Measurements from ENCODE around the gene ERF.
"Not testable (repeated sequence)": the region's sequence is repeated elsewhere in the genome, so short reads cannot be mapped to it uniquely, and the experiment has no call there.

The ERF gene

DNA sequence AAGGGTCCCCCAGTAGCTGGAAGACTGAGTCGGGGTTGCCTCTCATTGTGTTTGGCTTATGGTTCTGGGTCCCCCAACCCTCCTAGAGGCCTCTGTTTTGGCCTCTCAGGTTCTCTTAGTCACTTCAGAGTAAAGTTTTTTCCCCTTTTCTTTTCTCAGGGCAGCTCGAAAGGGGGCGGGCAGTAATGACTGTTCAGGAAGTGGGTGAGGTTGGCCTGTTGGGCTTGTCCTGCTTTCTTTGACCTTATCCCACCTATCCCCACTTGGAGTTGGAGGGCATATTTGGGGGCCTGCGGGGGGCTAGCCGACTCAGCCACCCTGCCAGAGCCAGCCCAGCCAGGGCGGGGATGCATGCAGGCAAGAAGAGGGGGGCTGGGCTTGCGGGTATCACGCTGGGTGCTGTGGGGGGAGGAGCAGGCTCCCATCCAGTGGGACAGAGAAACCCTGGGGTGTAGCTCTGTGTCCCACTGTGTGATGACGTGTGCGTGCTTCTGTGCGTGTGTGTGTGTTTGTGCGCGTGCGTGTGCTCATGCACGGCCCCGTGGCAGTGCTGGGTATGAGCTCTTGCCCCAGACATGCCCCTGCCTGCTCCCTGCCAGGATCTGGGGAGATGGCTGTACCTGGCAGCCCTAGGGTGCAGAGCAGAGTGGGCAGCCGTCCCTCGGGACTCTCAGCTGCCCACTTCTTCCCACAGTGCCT lies 15.6 kb upstream of the ERF start:
- Histone ChIP-seq H3K27me3 (ENCODE audit: control insufficient read depth, insufficient read depth, low read length) (no peaks in the 10 kb centered on the region), H3K4me3 (ENCODE audit: low read length) (peak overlapping the region; percentile 87), H3K4me1 (ENCODE audit: control insufficient read depth, insufficient read depth, low read length) (peaks cover 20% of the 10 kb centered on the region), H3K9ac (ENCODE audit: low read length) (peak overlapping the region; percentile 99), H3K9me3 (ENCODE audit: control insufficient read depth, low read length) (no peaks in the 10 kb centered on the region), H3K36me3 (ENCODE audit: control insufficient read depth, insufficient read depth, low read length) (no peaks in the 10 kb centered on the region)

DNA sequence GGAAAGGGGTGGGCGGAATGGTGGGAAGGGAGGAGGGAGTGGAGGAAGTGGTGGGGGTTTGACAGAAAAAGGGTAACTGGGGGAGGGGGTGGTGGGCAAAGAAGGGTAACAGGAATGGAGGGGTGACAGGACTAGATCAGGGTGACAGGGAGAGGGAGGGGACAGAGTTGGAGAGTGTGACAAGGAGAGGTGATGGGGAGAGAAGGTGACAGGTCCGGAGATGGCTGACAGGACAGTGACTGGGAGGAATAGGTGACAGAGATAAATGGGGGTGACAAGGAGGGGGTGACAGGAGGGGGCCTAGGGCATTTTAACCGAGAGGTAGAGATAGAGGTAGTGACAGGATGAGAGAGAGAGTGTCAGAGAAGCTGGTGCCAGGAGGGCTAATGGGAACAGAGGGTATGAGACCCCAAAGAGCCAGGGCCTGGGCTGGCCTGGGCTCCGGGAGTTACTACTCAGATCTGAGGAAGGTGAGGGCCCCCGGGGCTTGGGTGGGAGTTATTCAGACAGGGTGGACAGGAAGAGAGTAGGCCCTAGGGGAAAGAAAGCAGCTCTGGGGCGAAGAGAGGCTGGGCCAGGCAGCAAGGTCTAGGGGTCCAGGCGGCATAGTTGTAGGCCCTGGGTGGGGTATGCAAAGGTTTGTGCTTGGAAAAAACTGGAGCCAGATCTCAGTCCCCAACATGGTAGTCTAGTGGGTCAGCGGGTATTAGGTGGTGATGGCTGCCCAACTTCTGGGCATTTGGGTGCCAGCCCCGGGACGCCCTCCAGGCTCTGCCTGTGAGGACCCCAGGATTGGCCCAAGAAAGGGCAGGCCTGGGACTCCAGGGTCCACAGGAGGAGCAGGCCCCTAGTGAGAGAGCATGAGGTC lies 14.8 kb upstream of the ERF start:
- Histone ChIP-seq H3K27me3 (ENCODE audit: control insufficient read depth, insufficient read depth, low read length) (no peaks in the 10 kb centered on the region), H3K4me1 (ENCODE audit: control insufficient read depth, insufficient read depth, low read length) (peaks cover 20% of the 10 kb centered on the region), H3K36me3 (ENCODE audit: control insufficient read depth, insufficient read depth, low read length) (no peaks in the 10 kb centered on the region), H3K9ac (ENCODE audit: low read length) (peak overlapping the region; percentile 99), H3K4me3 (ENCODE audit: low read length) (peak overlapping the region; percentile 87), H3K9me3 (ENCODE audit: control insufficient read depth, low read length) (no peaks in the 10 kb centered on the region)

DNA sequence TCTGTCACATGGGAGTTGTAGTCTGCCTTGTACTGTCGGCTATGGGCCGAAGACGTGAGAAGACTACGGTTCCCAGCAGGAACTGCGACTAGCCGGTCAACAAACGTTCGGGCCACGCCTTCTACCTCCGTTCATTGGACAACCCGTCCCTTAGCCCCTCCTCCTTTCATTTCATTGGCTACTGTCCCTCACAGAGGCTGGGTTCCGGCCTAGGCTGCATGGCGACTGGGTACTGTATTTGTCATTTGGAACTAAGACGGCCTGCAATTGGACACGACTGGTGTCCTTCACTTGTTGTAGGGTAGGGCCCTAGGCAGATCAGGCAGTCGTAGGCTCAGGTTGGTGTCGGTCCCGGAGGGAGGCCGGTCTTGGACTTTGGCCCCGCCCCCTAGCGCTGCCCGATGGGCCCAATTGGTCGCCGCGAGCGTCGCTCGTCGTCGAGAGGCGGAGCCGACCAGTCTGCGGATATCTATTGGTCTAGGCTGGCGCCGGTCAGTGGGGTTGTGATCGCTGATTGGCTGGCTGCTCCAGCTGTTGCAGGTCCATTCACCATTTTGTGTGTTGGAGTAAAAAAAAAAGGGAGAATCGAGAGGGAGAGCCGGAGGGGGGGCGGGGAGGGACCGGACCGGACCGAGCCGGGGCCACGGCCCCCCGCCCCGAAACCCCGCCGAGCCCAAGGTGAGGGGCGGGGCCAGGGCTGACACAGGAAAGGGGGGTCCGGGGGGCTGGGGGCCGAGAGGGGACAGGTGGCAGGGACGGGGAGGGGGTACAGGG lies 14.0 kb upstream of the ERF start, which contains the start of gene CIC:
CIC (plus strand) TSS at position 549 of the 774 bp plus-strand sequence. CDS start 2,532 bp downstream, outside the sequence.
- peaks cover 20% of the 10 kb centered on the region for H3K4me1 ChIP-seq (ENCODE audit: control insufficient read depth, insufficient read depth, low read length)
- H3K4me3 ChIP-seq (ENCODE audit: low read length), result peak within 1 kb of the TSS; percentile 87
- peak within 1 kb of the TSS; percentile 99 for H3K9ac ChIP-seq (ENCODE audit: low read length)
- H3K36me3 ChIP-seq (ENCODE audit: control insufficient read depth, insufficient read depth, low read length), result no peaks in the 10 kb centered on the region
- no peaks in the 10 kb centered on the region for H3K27me3 ChIP-seq (ENCODE audit: control insufficient read depth, insufficient read depth, low read length)
- H3K9me3 ChIP-seq (ENCODE audit: control insufficient read depth, low read length), result no peaks in the 10 kb centered on the region

DNA sequence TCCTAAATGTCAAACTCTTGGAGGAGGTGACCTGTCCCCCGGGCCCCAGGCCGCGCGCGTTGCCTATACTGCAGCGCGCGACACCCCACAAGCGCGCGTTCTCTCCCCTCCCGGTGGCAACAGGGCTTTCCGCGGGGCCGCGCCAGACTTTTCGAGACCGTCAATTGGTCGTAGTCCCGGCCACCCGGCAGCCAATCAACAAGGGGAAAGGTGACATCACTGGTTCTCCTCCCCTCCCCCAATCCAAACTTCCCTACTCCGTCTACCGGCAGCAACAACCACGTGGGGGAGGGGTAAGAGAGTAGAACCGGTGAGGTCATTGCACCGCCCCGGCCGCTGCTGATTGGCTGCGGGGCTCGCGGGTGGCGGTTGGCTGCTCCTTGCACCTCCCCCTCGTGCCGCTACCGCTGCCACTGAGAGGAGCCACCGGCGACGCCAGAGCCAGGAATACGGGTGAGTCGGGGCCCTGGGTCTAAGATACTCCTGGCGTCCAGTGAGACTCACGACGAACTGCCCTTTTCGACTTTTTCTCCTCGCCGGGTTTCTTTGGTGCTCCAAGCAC lies 13.3 kb upstream of the ERF start:
- Histone ChIP-seq H3K9ac (ENCODE audit: low read length) (peak overlapping the region; percentile 81), H3K36me3 (ENCODE audit: control insufficient read depth, insufficient read depth, low read length) (no peaks in the 10 kb centered on the region), H3K4me1 (ENCODE audit: control insufficient read depth, insufficient read depth, low read length) (peaks cover 20% of the 10 kb centered on the region), H3K4me3 (ENCODE audit: low read length) (peak overlapping the region; percentile 80), H3K9me3 (ENCODE audit: control insufficient read depth, low read length) (no peaks in the 10 kb centered on the region), H3K27me3 (ENCODE audit: control insufficient read depth, insufficient read depth, low read length) (no peaks in the 10 kb centered on the region)

DNA sequence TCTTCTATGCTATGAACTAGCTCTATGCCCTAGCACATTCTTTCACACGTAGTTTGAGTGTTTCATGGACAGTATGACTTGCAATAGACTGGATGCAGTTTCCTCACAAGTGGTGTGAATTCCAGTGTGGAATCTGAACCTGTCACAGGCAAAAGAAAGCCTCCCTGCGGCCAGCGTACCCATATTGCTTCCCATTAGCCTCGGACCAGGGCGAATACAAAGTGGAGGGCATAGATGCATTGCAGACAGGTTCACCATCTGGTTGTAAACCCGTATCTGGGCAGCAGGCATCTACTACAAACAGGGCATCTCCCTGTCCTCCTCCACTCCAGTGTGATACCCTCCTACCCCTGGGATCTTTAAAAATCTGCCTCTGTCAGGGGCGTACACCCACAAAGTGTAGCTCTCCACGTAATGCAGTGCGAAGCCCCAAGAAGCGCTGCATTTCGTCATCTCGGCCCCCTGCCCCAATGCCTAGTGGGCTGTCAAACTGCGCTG lies 12.8 kb upstream of the ERF start:
- Histone ChIP-seq H3K9ac (ENCODE audit: low read length) (peak overlapping the region; percentile 63), H3K9me3 (ENCODE audit: control insufficient read depth, low read length) (no peaks in the 10 kb centered on the region), H3K4me3 (ENCODE audit: low read length) (no peak overlapping the region), H3K36me3 (ENCODE audit: control insufficient read depth, insufficient read depth, low read length) (no peaks in the 10 kb centered on the region), H3K27me3 (ENCODE audit: control insufficient read depth, insufficient read depth, low read length) (no peaks in the 10 kb centered on the region), H3K4me1 (ENCODE audit: control insufficient read depth, insufficient read depth, low read length) (peaks cover 20% of the 10 kb centered on the region)

DNA sequence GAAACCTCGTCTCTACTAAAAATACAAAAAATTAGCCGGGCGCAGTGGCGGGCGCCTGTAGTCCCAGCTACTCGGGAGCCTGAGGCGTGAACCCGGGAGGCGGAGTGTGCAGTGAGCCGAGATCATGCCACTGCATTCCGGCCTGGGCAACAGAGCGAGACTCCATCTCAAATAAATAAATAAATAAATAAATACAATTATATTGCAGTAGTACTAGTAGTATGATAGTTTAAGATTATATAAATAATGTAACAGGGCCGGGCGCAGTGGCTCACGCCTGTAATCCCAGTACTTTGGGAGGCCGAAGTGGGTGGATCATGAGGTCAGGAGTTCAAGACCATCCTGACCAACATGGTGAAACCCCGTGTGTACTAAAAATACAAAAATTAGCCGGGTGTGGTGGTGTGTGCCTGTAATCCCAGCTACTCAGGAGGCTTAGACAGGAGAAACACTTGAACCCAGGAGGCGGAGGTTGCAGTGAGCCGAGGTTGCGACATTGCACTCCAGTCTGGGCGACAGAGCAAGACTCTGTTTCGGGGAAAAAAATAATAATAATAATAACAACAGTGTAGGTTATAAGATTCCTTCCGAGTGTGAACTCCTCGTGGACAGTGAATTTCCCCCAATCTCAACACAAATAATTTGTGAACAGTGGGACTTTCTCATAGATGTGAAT lies 12.1 kb upstream of the ERF start:
- not testable (repeated sequence) for H3K27me3 ChIP-seq (ENCODE audit: control insufficient read depth, insufficient read depth, low read length); H3K4me3 ChIP-seq (ENCODE audit: low read length); H3K36me3 ChIP-seq (ENCODE audit: control insufficient read depth, insufficient read depth, low read length); H3K9ac ChIP-seq (ENCODE audit: low read length); H3K9me3 ChIP-seq (ENCODE audit: control insufficient read depth, low read length)
- peaks cover 20% of the 10 kb centered on the region for H3K4me1 ChIP-seq (ENCODE audit: control insufficient read depth, insufficient read depth, low read length)

DNA sequence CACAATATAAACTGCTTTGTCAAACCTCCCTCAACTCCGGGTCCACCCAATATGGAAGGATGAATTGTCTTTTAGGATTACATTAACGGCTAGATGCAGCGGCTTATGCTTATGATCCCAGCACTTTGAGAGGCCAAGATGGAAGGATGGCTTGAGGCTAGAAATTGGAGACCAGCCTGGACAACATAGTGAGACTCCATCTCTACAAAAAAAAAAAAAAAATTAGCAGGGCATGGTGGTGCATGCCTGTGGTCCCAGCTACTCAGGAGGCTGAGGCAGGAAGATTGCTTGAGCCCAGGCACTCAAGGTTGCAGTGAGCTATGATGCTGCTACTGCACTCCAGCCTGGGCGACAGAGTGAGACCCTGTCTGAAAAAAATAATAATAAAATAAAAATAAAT lies 11.2 kb upstream of the ERF start:
- H3K27me3 ChIP-seq (ENCODE audit: control insufficient read depth, insufficient read depth, low read length); H3K9me3 ChIP-seq (ENCODE audit: control insufficient read depth, low read length); H3K36me3 ChIP-seq (ENCODE audit: control insufficient read depth, insufficient read depth, low read length); H3K9ac ChIP-seq (ENCODE audit: low read length); H3K4me3 ChIP-seq (ENCODE audit: low read length): not testable (repeated sequence)
- H3K4me1 ChIP-seq (ENCODE audit: control insufficient read depth, insufficient read depth, low read length), result peaks cover 14% of the 10 kb centered on the region

DNA sequence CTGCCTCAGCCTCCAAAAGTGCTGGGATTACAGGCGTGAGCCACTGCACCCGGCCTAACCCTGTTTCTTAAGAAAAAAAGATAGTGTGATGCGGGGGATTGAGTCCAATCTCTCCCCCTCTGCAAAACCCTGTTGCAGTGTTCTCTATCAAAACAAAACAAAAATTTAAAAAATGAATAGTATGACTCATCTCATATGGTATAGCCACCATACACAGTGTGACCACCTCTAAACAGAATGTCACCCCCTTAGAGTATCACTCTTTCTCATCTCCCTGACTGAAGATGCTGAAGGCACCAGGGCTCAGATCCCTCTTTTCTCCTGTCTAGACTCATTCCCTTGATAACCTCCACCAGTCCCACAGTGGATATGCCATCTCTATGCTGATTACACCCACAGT lies 6.8 kb upstream of the ERF start:
- Histone ChIP-seq H3K4me3 (ENCODE audit: low read length) (no peak overlapping the region), H3K36me3 (ENCODE audit: control insufficient read depth, insufficient read depth, low read length) (no peaks in the 10 kb centered on the region), H3K9ac (ENCODE audit: low read length) (no peak overlapping the region), H3K4me1 (ENCODE audit: control insufficient read depth, insufficient read depth, low read length) (no peaks in the 10 kb centered on the region), H3K9me3 (ENCODE audit: control insufficient read depth, low read length) (no peaks in the 10 kb centered on the region), H3K27me3 (ENCODE audit: control insufficient read depth, insufficient read depth, low read length) (no peaks in the 10 kb centered on the region)

DNA sequence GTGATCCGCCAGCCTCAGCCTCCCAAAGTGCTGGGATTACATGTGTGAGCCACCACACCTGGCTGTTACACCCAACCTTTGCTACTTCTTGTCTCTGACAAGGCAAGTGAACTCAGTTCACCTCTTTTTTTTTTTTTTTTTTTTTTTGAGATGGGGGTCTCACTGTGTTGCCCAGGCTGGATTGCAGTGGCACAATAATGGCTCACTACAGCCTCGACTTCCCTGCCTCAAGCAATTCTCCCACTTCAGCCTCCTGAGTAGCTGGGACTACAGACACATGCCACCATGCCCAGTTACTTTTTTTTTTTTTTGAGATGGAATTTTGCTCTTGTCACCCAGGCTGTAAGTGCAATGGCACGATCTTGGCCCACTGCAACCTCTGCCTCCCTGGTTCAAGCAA lies 2.9 kb upstream of the ERF start:
- not testable (repeated sequence) for H3K36me3 ChIP-seq (ENCODE audit: control insufficient read depth, insufficient read depth, low read length); H3K4me3 ChIP-seq (ENCODE audit: low read length); H3K27me3 ChIP-seq (ENCODE audit: control insufficient read depth, insufficient read depth, low read length); H3K9ac ChIP-seq (ENCODE audit: low read length); H3K9me3 ChIP-seq (ENCODE audit: control insufficient read depth, low read length)
- peaks cover 11% of the 10 kb centered on the region for H3K4me1 ChIP-seq (ENCODE audit: control insufficient read depth, insufficient read depth, low read length)

DNA sequence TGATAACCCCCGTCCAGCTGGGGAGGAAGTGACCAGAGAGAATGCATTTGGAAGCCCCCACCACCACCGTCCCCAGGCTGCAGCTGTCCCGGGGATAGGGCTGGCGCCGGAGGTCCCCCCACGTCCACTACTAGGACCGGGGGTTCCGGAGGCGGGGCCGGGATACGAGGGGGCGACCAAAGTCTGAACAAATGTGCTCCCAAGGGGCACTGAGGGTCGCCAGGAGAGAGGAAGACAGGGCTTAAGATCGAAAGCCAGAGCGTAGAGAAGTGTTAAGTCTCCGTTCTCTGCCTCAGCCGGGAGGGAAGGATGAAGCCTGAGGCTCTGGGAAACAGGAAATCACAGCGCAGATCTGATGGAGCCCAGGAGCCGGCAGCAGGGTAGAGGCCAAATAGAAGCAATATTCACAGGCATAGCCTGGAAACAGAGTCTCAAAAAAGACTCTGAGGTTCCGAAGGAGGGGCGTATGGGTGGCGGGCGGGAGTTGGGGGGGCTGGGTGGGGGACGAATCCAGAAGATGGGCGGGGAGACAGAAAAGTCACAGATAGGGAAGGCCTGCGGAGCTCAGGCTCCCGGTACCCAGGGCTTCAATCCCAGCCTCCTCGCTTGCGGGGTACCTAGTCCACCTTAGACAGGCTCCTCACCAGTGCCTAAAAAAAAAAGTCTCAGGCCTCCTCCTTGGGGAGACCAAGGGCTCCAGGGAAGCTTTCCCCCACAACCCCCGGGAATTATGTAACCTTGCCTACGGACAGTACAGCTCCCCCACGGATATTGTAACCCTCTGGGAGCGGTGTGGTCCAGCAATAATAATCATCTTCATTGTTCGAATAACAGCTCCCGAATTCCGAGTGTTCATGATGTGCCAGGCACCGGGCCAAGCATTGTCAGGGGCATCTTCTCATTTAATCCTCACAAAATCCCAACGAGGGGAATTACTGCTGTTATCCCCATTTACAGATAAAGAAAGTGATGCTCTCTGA lies 1.1 kb upstream of the ERF start:
- H3K4me1 ChIP-seq (ENCODE audit: control insufficient read depth, insufficient read depth, low read length), result peaks cover 25% of the 10 kb centered on the region
- H3K36me3 ChIP-seq (ENCODE audit: control insufficient read depth, insufficient read depth, low read length), result no peaks in the 10 kb centered on the region
- peak overlapping the region; percentile 38 for H3K4me3 ChIP-seq (ENCODE audit: low read length)
- peak overlapping the region; percentile 68 for H3K9ac ChIP-seq (ENCODE audit: low read length)
- no peaks in the 10 kb centered on the region for H3K27me3 ChIP-seq (ENCODE audit: control insufficient read depth, insufficient read depth, low read length)
- H3K9me3 ChIP-seq (ENCODE audit: control insufficient read depth, low read length), result no peaks in the 10 kb centered on the region

Measured in mucosa of stomach (tissue), 1 donor.